NCI-H2107 treated with DMSO at 0.1 percent for 48 hours (cell line): ENCODE results near the gene TMEM201.
"Not testable (repeated sequence)": the region's sequence is repeated elsewhere in the genome, so short reads cannot be mapped to it uniquely, and the experiment has no call there.

Experiments
- DNase-seq: peaks from one replicate; lab custom pipeline; 2025; ENCODE audit not compliant: unreplicated experiment; lab: John Stamatoyannopoulos, UW

Gene TMEM201

GRCh38 chr1:9618909-9619679 lies 30.4 kb downstream of the TMEM201 start:
- DNase-seq = no peak

- no peak for DNase-seq
Observed at GRCh38 chr1:9621032-9621431, 32.3 kb downstream of the TMEM201 start.

GRCh38 chr1:9624081-9624480 lies 35.4 kb downstream of the TMEM201 start:
- DNase-seq = no peak

GRCh38 chr1:9625030-9625429 lies 36.3 kb downstream of the TMEM201 start:
- DNase-seq = not testable (repeated sequence)

GRCh38 chr1:9626201-9626608 lies 37.5 kb downstream of the TMEM201 start:
- no peak for DNase-seq

GRCh38 chr1:9628541-9629444 lies 40.1 kb downstream of the TMEM201 start:
- DNase-seq = no peak

- no peak for DNase-seq
Observed at GRCh38 chr1:9629445-9630201, 40.9 kb downstream of the TMEM201 start.

GRCh38 chr1:9630331-9631111 lies 41.8 kb downstream of the TMEM201 start:
- no peak for DNase-seq

GRCh38 chr1:9631613-9632012 lies 42.9 kb downstream of the TMEM201 start:
- no peak for DNase-seq

- no peak for DNase-seq
Observed at GRCh38 chr1:9633493-9633892, 44.8 kb downstream of the TMEM201 start.

- no peak for DNase-seq
Observed at GRCh38 chr1:9634582-9634981, 45.9 kb downstream of the TMEM201 start.

- DNase-seq = no peak
Observed at GRCh38 chr1:9639227-9639626, 50.5 kb downstream of the TMEM201 start.

- no peak for DNase-seq
Observed at GRCh38 chr1:9643351-9644256, 54.9 kb downstream of the TMEM201 start.

GRCh38 chr1:9646037-9646436 lies 57.3 kb downstream of the TMEM201 start:
- no peak for DNase-seq

GRCh38 chr1:9648171-9648570 lies 59.5 kb downstream of the TMEM201 start:
- DNase-seq = no peak

GRCh38 chr1:9649769-9650168 lies 61.1 kb downstream of the TMEM201 start:
- no peak for DNase-seq

GRCh38 chr1:9651220-9651564 lies 62.5 kb downstream of the TMEM201 start:
- no peak for DNase-seq

GRCh38 chr1:9651565-9652378 lies 63.1 kb downstream of the TMEM201 start, which contains the start of gene PIK3CD:
Gene PIK3CD (plus strand): TSS chr1:9651731. CDS start chr1:9710456, 58,725 bp downstream.
- no peak for DNase-seq
